Esophagus muscularis mucosa (tissue), 4 donors: ENCODE results near the gene CCSAP. TPM values are rescaled to one million over a fixed set of nuclear protein-coding genes. Genes with fewer than 3 reads are reported as not detected.

Source experiments
- DNase-seq: peaks from one replicate; pipeline ENCODE4 v3.0.0-alpha.2; 2017; ENCODE audit errors: extremely low spot score
- H3K27ac ChIP-seq, 4 donors: fragments of 200-600 bp; sonication (generic); replicated peaks in 1 of 4; 1 replicate in 3 of 4; 2 replicates in 1 of 4; pipeline ENCODE4 v1.5.1; 2016 to 2019; ENCODE audit warnings: mild to moderate bottlenecking in 1 of 4
- H3K27me3 ChIP-seq, 4 donors: fragments of 200-600 bp; sonication (generic); one replicate each; pipeline versions ENCODE4 v1.5.1 to v1.6.0; 2016 to 2019
- H3K36me3 ChIP-seq, 4 donors: fragments of 200-600 bp; sonication (generic); one replicate each; pipeline ENCODE4 v1.5.1; 2016 to 2019
- H3K4me1 ChIP-seq, 4 donors: fragments of 200-600 bp; sonication (generic); one replicate each; pipeline ENCODE4 v1.5.1; 2016 to 2019
- H3K4me3 ChIP-seq, 4 donors: fragments of 200-600 bp; sonication (generic); 1 replicate in 2 of 4; 2 replicates in 2 of 4; pipeline ENCODE4 v1.5.1; 2016 to 2019; ENCODE audit warnings: mild to moderate bottlenecking in 4 of 4, moderate library complexity in 1 of 4
- H3K9me3 ChIP-seq, 4 donors: fragments of 200-600 bp; sonication (generic); 1 replicate in 3 of 4; 2 replicates in 1 of 4; pipeline ENCODE4 v1.5.1; 2016 to 2019
- CTCF ChIP-seq, 3 experiments: fragments of 200-600 bp in 2 of 3; fragments of 450-650 bp in 1 of 3; sonication (generic) in 2 of 3; IDR thresholded peaks; one replicate each; pipeline ENCODE4 v1.5.1; 2017 to 2019; ENCODE audit warnings: antibody characterized with exemption in 3 of 3, mild to moderate bottlenecking in 2 of 3, moderate library complexity in 1 of 3
- EP300 ChIP-seq: sonication (generic); formaldehyde crosslinking; IDR thresholded peaks from one replicate; pipeline ENCODE4 v1.6.1; 2017; ENCODE audit warnings: antibody characterized with exemption
- POLR2A ChIP-seq: fragments of 450-650 bp; IDR thresholded peaks from one replicate; pipeline ENCODE4 v1.6.1; 2017; ENCODE audit warnings: antibody characterized with exemption, moderate library complexity, mild to moderate bottlenecking, low read depth
- POLR2AphosphoS5 ChIP-seq, 2 donors: sonication (generic); formaldehyde crosslinking; IDR thresholded peaks; one replicate each; pipeline ENCODE4 v1.6.1; 2017; ENCODE audit warnings: antibody characterized with exemption in 2 of 2
- WGBS: methylation state at CpG from one replicate; pipeline ENCODE4 v1.1.5; 2018; 5-methylcytosine and 5-hydroxymethylcytosine counted together
- intact Hi-C: fragments of 100-400 bp; cut with DNase I; formaldehyde crosslinking; loops from one replicate; pipeline ENCODE4 v1.15.1; 2023
- total RNA-seq, 4 donors: library from RNA; depleted of rRNA; stranded (reverse); fragments of >200 nt; gene quantifications; one replicate each; pipeline versions ENCODE4 v1.1.0 to v1.2.1, GENCODE V29; 2016

CCSAP gene
- total RNA-seq, 4 donors from 2014 or later, result 4.1 to 5.1 (median 4.7) TPM

DNA sequence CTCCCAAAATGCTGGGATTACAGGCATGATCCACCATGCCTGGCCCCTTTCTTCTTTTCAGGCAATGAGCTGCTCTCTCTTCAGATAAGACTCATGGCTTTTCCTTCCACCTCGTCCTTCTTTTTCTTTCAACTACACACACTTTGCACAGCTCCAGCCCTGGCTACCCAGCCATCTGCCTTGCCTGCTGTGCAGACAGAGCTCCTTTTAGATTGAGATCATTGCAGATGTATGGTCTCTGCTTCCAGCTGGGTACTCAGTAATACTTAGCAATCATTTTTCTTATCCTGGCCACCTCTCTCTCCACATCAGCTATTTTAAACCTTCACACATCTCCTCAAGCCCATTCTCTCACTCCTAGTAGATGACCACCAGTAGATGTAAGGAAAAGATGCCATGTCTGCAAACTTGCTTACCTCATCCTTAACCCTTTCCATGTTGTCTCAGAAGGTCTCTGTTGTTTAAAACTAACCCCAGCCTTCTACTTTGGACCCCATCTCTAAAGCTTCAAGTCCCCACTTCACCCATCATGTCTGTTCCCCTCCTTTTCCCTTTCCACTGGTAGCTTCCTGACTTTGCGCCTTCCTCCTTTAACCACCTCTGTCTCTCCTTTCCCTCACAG, 64.6 kb downstream of the CCSAP start:
- Histone ChIP-seq H3K4me3 (no peak overlapping the region), H3K27me3 (no peaks in the 10 kb centered on the region), H3K36me3 (no peaks in the 10 kb centered on the region), H3K4me1 (peaks cover 25 to 93% (median 79%) of the 10 kb centered on the region in 4 donors), H3K27ac (peak overlapping the region in 2 of 4 donors; percentile 10 to 85), H3K9me3 (no peaks in the 10 kb centered on the region)
- DNase-seq, result peak; percentile 42
- 90% methylated on average over 2 of the region's 2 CpGs for WGBS
- intact Hi-C loops, result loop anchor here (5.0 kb wide), 1 partner anchor 64 kb away; the partner anchor contains the start of gene CCSAP
- TF ChIP-seq POLR2AphosphoS5 (IDR thresholded peaks at IDR 0.05) (no peak), POLR2A (no peak), CTCF (IDR thresholded peaks at IDR 0.05) (no peak), EP300 (no peak)

GRCh38 chr1:229275005-229275404, 67.8 kb downstream of the CCSAP start:
- Histone ChIP-seq H3K36me3 (no peaks in the 10 kb centered on the region), H3K4me3 (no peak overlapping the region), H3K9me3 (no peaks in the 10 kb centered on the region), H3K27ac (peak overlapping the region; percentile 85 to 97 (median 90)), H3K27me3 (no peaks in the 10 kb centered on the region), H3K4me1 (peaks cover 42 to 92% (median 88%) of the 10 kb centered on the region in 4 donors)
- intact Hi-C loops, result loop anchor here (5.0 kb wide), 1 partner anchor 67 kb away; the partner anchor contains the start of gene CCSAP
- DNase-seq, result peak; percentile 37
- 98% methylated on average over 2 of the region's 2 CpGs for WGBS
- TF ChIP-seq POLR2AphosphoS5 (IDR thresholded peaks at IDR 0.05), result no peak
- no peak for TF ChIP-seq POLR2A
- TF ChIP-seq EP300, result no peak
- TF ChIP-seq CTCF (IDR thresholded peaks at IDR 0.05), result no peak

DNA sequence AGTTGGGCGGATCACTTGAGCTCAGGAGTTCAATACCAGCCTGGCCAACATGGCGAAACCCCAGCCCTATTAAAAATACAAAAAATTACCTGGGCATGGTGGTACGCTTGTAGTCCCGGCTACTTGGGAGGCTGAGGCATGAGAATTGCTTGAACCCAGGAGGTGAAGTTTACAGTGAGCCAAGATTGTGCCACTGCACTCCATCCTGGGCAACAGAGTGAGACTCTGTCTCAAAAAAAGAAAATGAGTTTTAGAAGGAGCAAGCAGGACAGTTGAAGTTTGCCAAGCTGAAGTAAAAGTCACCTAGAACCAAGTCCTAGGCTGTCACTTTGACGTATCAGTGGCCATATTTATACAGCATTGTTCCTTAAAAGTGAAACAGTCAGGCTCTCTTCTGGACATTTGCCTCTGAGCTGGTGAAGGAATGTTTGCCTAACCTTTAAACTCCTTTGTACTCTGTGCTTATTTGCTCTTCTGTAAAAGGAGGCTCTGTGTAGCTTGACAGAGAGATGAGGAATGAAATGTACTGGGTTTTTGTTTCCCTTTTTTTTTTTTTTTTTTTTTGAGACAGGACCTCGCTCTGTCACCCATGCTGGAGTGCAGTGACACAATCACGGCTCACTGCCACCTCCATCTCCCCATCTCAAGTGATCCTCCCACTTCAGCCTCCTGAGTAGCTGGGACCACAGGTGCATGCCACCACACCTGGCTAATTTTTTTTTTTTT, 69.2 kb downstream of the CCSAP start:
- TF ChIP-seq POLR2AphosphoS5 (IDR thresholded peaks at IDR 0.05) (peak in 1 of 2 donors; percentile 75), EP300 (no peak)

DNA sequence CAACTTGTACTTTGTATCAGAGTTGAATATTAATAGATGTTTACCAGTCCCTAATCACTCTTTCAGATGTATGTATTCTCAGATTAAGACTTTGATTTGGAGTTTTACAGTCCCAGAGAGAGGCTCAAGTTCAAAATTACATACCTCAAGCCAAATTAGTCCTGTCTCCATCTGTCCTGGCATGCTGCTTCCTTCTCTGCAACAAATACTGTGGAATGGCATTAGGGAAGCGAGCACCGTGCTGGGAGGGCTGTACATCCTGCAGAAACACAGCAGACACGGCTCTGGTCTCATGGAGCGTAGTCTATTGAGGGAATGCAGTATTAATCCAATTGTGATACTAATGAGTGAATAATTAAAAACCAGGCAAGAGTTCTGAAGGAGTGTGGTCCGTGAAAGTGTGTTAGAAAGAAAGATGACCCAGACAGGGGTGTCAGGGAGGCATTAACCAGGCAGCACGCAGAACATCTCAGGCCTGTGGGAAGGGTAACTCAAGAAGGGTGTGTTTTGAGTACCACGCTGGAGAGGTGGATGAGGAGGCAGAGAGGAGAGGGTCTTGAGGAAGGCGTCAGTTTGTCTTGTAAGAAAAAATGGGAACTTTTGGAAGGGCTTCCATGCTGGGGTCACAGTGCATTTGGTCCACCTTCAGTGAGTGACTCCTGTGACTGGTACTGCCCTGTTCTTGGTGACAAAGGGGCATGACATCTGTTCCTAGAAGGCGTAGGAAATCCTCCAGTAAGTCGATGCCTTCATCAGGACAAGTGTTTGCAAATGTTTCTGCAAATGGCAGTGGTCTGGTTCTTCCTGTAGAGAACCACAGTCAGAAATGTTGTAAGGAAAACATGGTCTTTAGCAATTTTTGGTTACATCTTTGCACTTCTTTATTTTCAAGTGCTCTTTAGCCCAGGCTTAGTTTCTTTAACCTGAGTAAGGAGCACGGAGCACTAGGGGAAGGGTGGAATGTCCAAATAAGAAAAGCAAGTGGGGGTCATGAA, 70.4 kb downstream of the CCSAP start:
- H3K27ac ChIP-seq, result peak overlapping the region; percentile 85 to 97 (median 90)
- H3K36me3 ChIP-seq, result no peaks in the 10 kb centered on the region
- no peak for TF ChIP-seq EP300
- no peak for TF ChIP-seq CTCF (IDR thresholded peaks at IDR 0.05)
- TF ChIP-seq POLR2AphosphoS5 (IDR thresholded peaks at IDR 0.05), result peak in 1 of 2 donors; percentile 19
- intact Hi-C loops, result no loop called here
- peak overlapping the region; percentile 73 to 94 (median 85) for H3K4me3 ChIP-seq
- no peaks in the 10 kb centered on the region for H3K27me3 ChIP-seq
- H3K9me3 ChIP-seq, result peaks cover 0 to 2% (median under 1%) of the 10 kb centered on the region in 4 donors
- peaks cover 40 to 87% (median 80%) of the 10 kb centered on the region in 4 donors for H3K4me1 ChIP-seq
- DNase-seq, result peak; percentile 72
- 37% methylated on average over 11 of the region's 11 CpGs for WGBS

More for the DNA sequence above, 69.2 kb downstream of the CCSAP start:
- intact Hi-C loops, result no loop called here
- no peaks in the 10 kb centered on the region for H3K36me3 ChIP-seq
- H3K27ac ChIP-seq, result peak overlapping the region; percentile 85 to 97 (median 90)
- peak; percentile 55 for DNase-seq
- 69% methylated on average over 7 of the region's 7 CpGs for WGBS
- no peaks in the 10 kb centered on the region for H3K27me3 ChIP-seq
- peak overlapping the region; percentile 4 to 93 (median 43) for H3K4me3 ChIP-seq
- peaks cover 40 to 92% (median 86%) of the 10 kb centered on the region in 4 donors for H3K4me1 ChIP-seq
- H3K9me3 ChIP-seq, result no peaks in the 10 kb centered on the region
